IMR-90 (cell line): Measurements from ENCODE around the gene DUSP28. TPM values are rescaled to one million over a fixed set of nuclear protein-coding genes. Genes with fewer than 3 reads are reported as not detected.
A peak's percentile ranks its signal among the peaks of the same experiment; 100 is the strongest.

Experiments
- ATAC-seq: fragments of 200-7000 bp; cut with Tn5 transposase; 2 replicates; pipeline ENCODE4 v1.9.1; 2020; ENCODE audit warnings: low read depth, mild to moderate bottlenecking, moderate library complexity
- BruUV-seq: library from RNA; stranded (reverse); fragments of 400-500 nt; replicated peaks from 2 replicates; lab custom pipeline; 2021; lab: Mats Ljungman, UMichigan
- CTCF ChIA-PET: fragments of 300-600 bp; formaldehyde crosslinking; extraction: SDS; loops from one replicate; lab custom pipeline; 2021; ENCODE audit warnings: antibody characterized with exemption; lab: Yijun Ruan, JAX
- POLR2A ChIA-PET: fragments of 300-600 bp; sonication (Branson Sonifier 250); formaldehyde crosslinking; loops from one replicate; lab custom pipeline; 2022; ENCODE audit warnings: antibody characterized with exemption; ENCODE audit not compliant: unreplicated experiment; lab: Charles Lee
- DNase-seq: peaks from one replicate; pipeline ENCODE4 v3.0.0; 2013
- H2AFZ ChIP-seq: replicated peaks from 2 replicates; pipeline ENCODE3; 2013; ENCODE audit warnings: low read length, mild to moderate bottlenecking; ENCODE audit not compliant: poor library complexity
- H2AK5ac ChIP-seq: 2 replicates; pipeline ENCODE4 v1.6.1; 2013; ENCODE audit warnings: low read depth, low read length, inconsistent platforms
- H2AK9ac ChIP-seq: replicated peaks from 2 replicates; pipeline ENCODE3; 2013; ENCODE audit warnings: mild to moderate bottlenecking, low read depth, low read length, moderate library complexity; ENCODE audit not compliant: poor library complexity
- H2BK120ac ChIP-seq: 2 replicates; pipeline ENCODE4 v1.6.1; 2013; ENCODE audit warnings: low read depth, low read length, inconsistent platforms
- H2BK15ac ChIP-seq: 3 replicates; pipeline ENCODE4 v1.6.1; 2013; ENCODE audit warnings: low read depth, low read length, inconsistent platforms
- H2BK20ac ChIP-seq: 2 replicates; pipeline ENCODE4 v1.6.1; 2013; ENCODE audit warnings: low read depth, mild to moderate bottlenecking, inconsistent platforms, low read length, moderate library complexity
- H2BK5ac ChIP-seq: 2 replicates; pipeline ENCODE4 v1.6.1; 2013; ENCODE audit warnings: mild to moderate bottlenecking, low read depth, low read length, inconsistent platforms; ENCODE audit not compliant: poor library complexity, severe bottlenecking
- H3K14ac ChIP-seq: replicated peaks from 2 replicates; pipeline ENCODE4 v1.6.1; 2013; ENCODE audit warnings: low read depth, low read length, inconsistent platforms
- H3K18ac ChIP-seq: 2 replicates; pipeline ENCODE4 v1.6.1; 2013; ENCODE audit warnings: low read depth, low read length, control low read depth
- H3K23ac ChIP-seq: 2 replicates; pipeline ENCODE4 v1.6.1; 2013; ENCODE audit warnings: low read depth, low read length, inconsistent platforms
- H3K27ac ChIP-seq: 2 replicates; pipeline ENCODE4 v1.5.1; 2013; ENCODE audit warnings: mild to moderate bottlenecking, control low read depth, low read length; ENCODE audit not compliant: insufficient read depth
- H3K27me3 ChIP-seq: 2 replicates; pipeline ENCODE4 v1.6.1; 2013; ENCODE audit warnings: low read length; ENCODE audit not compliant: control insufficient read depth, insufficient read depth
- H3K36me3 ChIP-seq: 2 replicates; pipeline ENCODE4 v1.6.1; 2013; ENCODE audit warnings: low read length, mixed read lengths; ENCODE audit not compliant: control insufficient read depth, insufficient read depth
- H3K4ac ChIP-seq: 2 replicates; pipeline ENCODE4 v1.6.1; 2013; ENCODE audit warnings: low read depth, low read length, inconsistent platforms
- H3K4me1 ChIP-seq: 2 replicates; pipeline ENCODE4 v1.6.1; 2013; ENCODE audit warnings: low read length, mixed read lengths; ENCODE audit not compliant: control insufficient read depth, insufficient read depth
- H3K4me2 ChIP-seq: 2 replicates; pipeline ENCODE4 v1.6.1; 2013; ENCODE audit warnings: low read depth, mild to moderate bottlenecking, control low read depth, low read length, moderate library complexity
- H3K4me3 ChIP-seq: 2 replicates; pipeline ENCODE4 v1.5.1; 2013; ENCODE audit warnings: low read depth, mild to moderate bottlenecking, control low read depth, low read length, moderate library complexity; ENCODE audit not compliant: insufficient read depth
- H3K56ac ChIP-seq: 2 replicates; pipeline ENCODE4 v1.6.1; 2013; ENCODE audit warnings: low read length, inconsistent platforms; ENCODE audit not compliant: insufficient read depth; ENCODE audit errors: extremely low read depth
- H3K79me1 ChIP-seq, 2 experiments: 2 replicates each; pipeline ENCODE4 v1.6.1; 2013; ENCODE audit warnings: low read length in 2 of 2, inconsistent platforms in 1 of 2, low read depth in 1 of 2
- H3K9ac ChIP-seq: 2 replicates; pipeline ENCODE4 v1.6.1; 2013; ENCODE audit warnings: low read depth, low read length, control low read depth
- H3K9me1 ChIP-seq: 2 replicates; pipeline ENCODE4 v1.6.1; 2013; ENCODE audit warnings: low read length, inconsistent platforms; ENCODE audit not compliant: insufficient read depth
- H3K9me3 ChIP-seq: 2 replicates; pipeline ENCODE4 v1.6.1; 2013; ENCODE audit warnings: low read length; ENCODE audit not compliant: control insufficient read depth, insufficient read depth
- H4K20me1 ChIP-seq: 2 replicates; pipeline ENCODE4 v1.6.1; 2013; ENCODE audit warnings: low read length, inconsistent platforms; ENCODE audit not compliant: insufficient read depth
- H4K5ac ChIP-seq: 2 replicates; pipeline ENCODE4 v1.6.1; 2013; ENCODE audit warnings: mild to moderate bottlenecking, low read depth, low read length, control low read depth
- H4K8ac ChIP-seq, 2 experiments: 2 replicates each; pipeline ENCODE4 v1.6.1; 2013; ENCODE audit warnings: low read depth in 2 of 2, low read length in 2 of 2, control low read depth in 1 of 2, inconsistent platforms in 1 of 2
- H4K91ac ChIP-seq: 2 replicates; pipeline ENCODE4 v1.6.1; 2013; ENCODE audit warnings: low read depth, low read length, inconsistent platforms; ENCODE audit not compliant: insufficient read depth
- MAZ ChIP-seq: IDR thresholded peaks from 2 replicates; pipeline ENCODE4 v1.6.1; 2012; ENCODE audit warnings: low read depth, mild to moderate bottlenecking, low read length, improper control_type of control experiment, moderate library complexity, borderline replicate concordance
- MXI1 ChIP-seq: IDR thresholded peaks from 2 replicates; pipeline ENCODE4 v1.6.1; 2012; ENCODE audit warnings: low read depth, mild to moderate bottlenecking, low read length, moderate library complexity, borderline replicate concordance
- NFE2L2 ChIP-seq: fragments of 150-350 bp; IDR thresholded peaks from 2 replicates; pipeline ENCODE4 v1.6.1; 2016; ENCODE audit warnings: low read depth, mild to moderate bottlenecking, low read length
- RAD21 ChIP-seq: IDR thresholded peaks from 2 replicates; pipeline ENCODE4 v1.6.1; 2012; ENCODE audit warnings: low read length, improper control_type of control experiment
- RFX5 ChIP-seq: IDR thresholded peaks from 2 replicates; pipeline ENCODE4 v1.8.0; 2012; ENCODE audit warnings: low read depth, mild to moderate bottlenecking, low read length, moderate library complexity
- WGBS, 2 experiments: methylation state at CpG; one replicate each; pipeline versions ENCODE4 v1.1.5 to v1.1.7; 2013; ENCODE audit warnings: missing lambda C conversion rate in 2 of 2; ENCODE audit not compliant: insufficient read length in 1 of 2; ENCODE audit errors: extremely low coverage in 2 of 2; 5-methylcytosine and 5-hydroxymethylcytosine counted together
- dilution Hi-C: fragments of 300-500 bp; cut with HindIII; formaldehyde crosslinking; loops from one replicate; pipeline ENCODE4 v1.14.3; 2018; ENCODE audit warnings: low sequenced_read_pairs; ENCODE audit not compliant: unreplicated experiment
- in situ Hi-C: fragments of 300-500 bp; cut with MboI; formaldehyde crosslinking; loops from 3 replicates; pipeline ENCODE4 v1.14.3; 2019; ENCODE audit warnings: low sequenced_read_pairs, inconsistent platforms, mixed read lengths
- intact Hi-C: fragments of 100-400 bp; cut with micrococcal nuclease; formaldehyde crosslinking; loops from 2 replicates; pipeline ENCODE4 v1.10.0; 2022
- polyA plus RNA-seq, 3 experiments: library from polyadenylated mRNA; depleted of rRNA; stranded (reverse); fragments of >200 nt; gene quantifications; 2 replicates each; pipeline ENCODE4 v1.2.3, GENCODE V29; 2012; ENCODE audit warnings: low replicate concordance in 1 of 3
- total RNA-seq: library from RNA; depleted of rRNA; stranded (reverse); fragments of >200 nt; gene quantifications from 2 replicates; pipeline ENCODE4 v1.2.3, GENCODE V29; 2012

Gene DUSP28
- total and polyA plus RNA-seq, 2 of the 4 experiments (the other 2 are of a cell fraction) = 1.1 to 3.3 TPM

GRCh38 chr2:240519396-240520129 lies 40.6 kb upstream of the DUSP28 start:
- Histone ChIP-seq H2BK15ac (no peak overlapping the region), H3K9me3 (peaks cover 4% of the 10 kb centered on the region), H3K9me1 (no peaks in the 10 kb centered on the region; the same call in 1 of the 2 replicates), H3K18ac (no peak overlapping the region), H3K36me3 (peaks cover 9% of the 10 kb centered on the region; the same call in 1 of the 2 replicates), H3K27ac (no peak overlapping the region), H3K56ac (no peak overlapping the region), H2BK120ac (no peak overlapping the region), H3K79me1 (no peaks in the 10 kb centered on the region), H4K5ac (no peak overlapping the region), H4K20me1 (no peaks in the 10 kb centered on the region), H4K8ac (no peak overlapping the region), H3K14ac (no peak overlapping the region), H3K4ac (no peak overlapping the region), H3K27me3 (no peaks in the 10 kb centered on the region), H2AFZ (peak overlapping the region; percentile 82), H4K91ac (no peak overlapping the region), H3K4me2 (peak overlapping the region; percentile 53; the same call in 1 of the 2 replicates), H2BK20ac (no peak overlapping the region), H3K23ac (no peak overlapping the region), H2BK5ac (no peak overlapping the region), H2AK9ac (peak overlapping the region; percentile 63), H3K4me1 (no peaks in the 10 kb centered on the region), H2AK5ac (no peak overlapping the region), H3K9ac (no peak overlapping the region), H3K4me3 (no peak overlapping the region)
- ATAC-seq = peak; percentile 74
- ChIA-PET CTCF (no interaction called here), POLR2A (no interaction called here)
- peak; percentile 40 for DNase-seq
- in situ Hi-C loops (loop anchor here (5.0 kb wide), 1 partner anchor 188 kb away; no protein-coding TSS in a partner anchor), dilution Hi-C loops (no loop called here), intact Hi-C loops (no loop called here)
- no CpG with 5 or more reads among the region's 25 CpGs for WGBS, 2 experiments
- BruUV-seq = no TSS peak
- TF ChIP-seq NFE2L2 = no peak
- TF ChIP-seq MAZ = no peak
- no peak for TF ChIP-seq RFX5
- no peak for TF ChIP-seq RAD21
- TF ChIP-seq MXI1 = no peak
